ENCODE measurements around the gene GET4. TPM values are rescaled to one million over a fixed set of nuclear protein-coding genes. Genes with fewer than 3 reads are reported as not detected.

Gene GET4
- total RNA-seq (2014; rRNA removed; shearing (Covaris generic)), result 43.2 and 45.8 TPM in 2 replicates
- 64.7 and 74.1 TPM in 2 replicates for polyA plus RNA-seq (2015; cell fraction: cytosol; rRNA removed)
- 203 and 284 TPM in 2 replicates for polyA plus RNA-seq (2015; cell fraction: nucleus; rRNA removed)

GRCh38 chr7:876077-876971, at the start of gene GET4:
Gene GET4, plus strand, starts transcription at chr7:876554. Its CDS starts 92 bp downstream, at chr7:876646.
- in situ Hi-C loops (cut with HindIII; ENCODE audit: low pct_unique_long_range_greater_than_20kb, low sequenced_read_pairs), result no loop called here
- DNase-seq (ENCODE audit: low read depth, low spot score), result peak; percentile 88

- in situ Hi-C loops (cut with HindIII; ENCODE audit: low pct_unique_long_range_greater_than_20kb, low sequenced_read_pairs), result no loop called here
- DNase-seq (ENCODE audit: low read depth, low spot score), result no peak
These were observed 47.4 kb upstream of the GET4 start for GRCh38 chr7:828793-829561.

- DNase-seq (ENCODE audit: low read depth, low spot score), result no peak
- in situ Hi-C loops (cut with HindIII; ENCODE audit: low pct_unique_long_range_greater_than_20kb, low sequenced_read_pairs), result no loop called here
These were observed 46.3 kb upstream of the GET4 start for GRCh38 chr7:830069-830468.

GRCh38 chr7:831596-832166, 44.7 kb upstream of the GET4 start:
- peak; percentile 79 for DNase-seq (ENCODE audit: low read depth, low spot score)
- in situ Hi-C loops (cut with HindIII; ENCODE audit: low pct_unique_long_range_greater_than_20kb, low sequenced_read_pairs), result no loop called here

GRCh38 chr7:832167-832967, 44.0 kb upstream of the GET4 start, which contains the start of gene SUN1:
Gene SUN1, plus strand, starts transcription at chr7:832476. Its CDS starts 49 bp downstream, at chr7:832525.
- no peak for DNase-seq (ENCODE audit: low read depth, low spot score)

GRCh38 chr7:832968-833424, 43.4 kb upstream of the GET4 start:
- no peak for DNase-seq (ENCODE audit: low read depth, low spot score)

More at GRCh38 chr7:832167-832967, 44.0 kb upstream of the GET4 start, which contains the start of gene SUN1:
- in situ Hi-C loops (cut with HindIII; ENCODE audit: low pct_unique_long_range_greater_than_20kb, low sequenced_read_pairs), result no loop called here

GRCh38 chr7:833601-834258, 42.6 kb upstream of the GET4 start:
- no peak for DNase-seq (ENCODE audit: low read depth, low spot score)
- in situ Hi-C loops (cut with HindIII; ENCODE audit: low pct_unique_long_range_greater_than_20kb, low sequenced_read_pairs), result no loop called here

More at GRCh38 chr7:832968-833424, 43.4 kb upstream of the GET4 start:
- in situ Hi-C loops (cut with HindIII; ENCODE audit: low pct_unique_long_range_greater_than_20kb, low sequenced_read_pairs), result no loop called here

- in situ Hi-C loops (cut with HindIII; ENCODE audit: low pct_unique_long_range_greater_than_20kb, low sequenced_read_pairs), result no loop called here
- DNase-seq (ENCODE audit: low read depth, low spot score), result no peak
These were observed 42.1 kb upstream of the GET4 start for GRCh38 chr7:834277-834676.

- in situ Hi-C loops (cut with HindIII; ENCODE audit: low pct_unique_long_range_greater_than_20kb, low sequenced_read_pairs), result no loop called here
- DNase-seq (ENCODE audit: low read depth, low spot score), result no peak
These were observed 41.3 kb upstream of the GET4 start for GRCh38 chr7:835021-835420.

- DNase-seq (ENCODE audit: low read depth, low spot score), result no peak
- in situ Hi-C loops (cut with HindIII; ENCODE audit: low pct_unique_long_range_greater_than_20kb, low sequenced_read_pairs), result no loop called here
These were observed 40.6 kb upstream of the GET4 start for GRCh38 chr7:835485-836401.

- DNase-seq (ENCODE audit: low read depth, low spot score), result peak; percentile 79
- in situ Hi-C loops (cut with HindIII; ENCODE audit: low pct_unique_long_range_greater_than_20kb, low sequenced_read_pairs), result no loop called here
These were observed 39.9 kb upstream of the GET4 start for GRCh38 chr7:836429-836828.

- no peak for DNase-seq (ENCODE audit: low read depth, low spot score)
- in situ Hi-C loops (cut with HindIII; ENCODE audit: low pct_unique_long_range_greater_than_20kb, low sequenced_read_pairs), result no loop called here
These were observed 39.4 kb upstream of the GET4 start for GRCh38 chr7:837001-837400.

- in situ Hi-C loops (cut with HindIII; ENCODE audit: low pct_unique_long_range_greater_than_20kb, low sequenced_read_pairs), result no loop called here
- DNase-seq (ENCODE audit: low read depth, low spot score), result no peak
These were observed 36.3 kb upstream of the GET4 start for GRCh38 chr7:840001-840600.

GRCh38 chr7:841943-842342, 34.4 kb upstream of the GET4 start:
- in situ Hi-C loops (cut with HindIII; ENCODE audit: low pct_unique_long_range_greater_than_20kb, low sequenced_read_pairs), result no loop called here
- DNase-seq (ENCODE audit: low read depth, low spot score), result no peak

- no peak for DNase-seq (ENCODE audit: low read depth, low spot score)
- in situ Hi-C loops (cut with HindIII; ENCODE audit: low pct_unique_long_range_greater_than_20kb, low sequenced_read_pairs), result no loop called here
These were observed 33.8 kb upstream of the GET4 start for GRCh38 chr7:842431-843031.

Data from SK-MEL-5 (cell line).